GM11168 (cell line): ENCODE results near the gene HOMER2.
"Not testable (repeated sequence)": the region's sequence is repeated elsewhere in the genome, so short reads cannot be mapped to it uniquely, and the experiment has no call there.

Experiments
- in situ Hi-C: fragments of 300-500 bp; cut with MboI; formaldehyde crosslinking; loops from one replicate; pipeline ENCODE4 v1.12.0; 2022; ENCODE audit warnings: low sequenced_read_pairs; ENCODE audit not compliant: unreplicated experiment

HOMER2 gene

DNA sequence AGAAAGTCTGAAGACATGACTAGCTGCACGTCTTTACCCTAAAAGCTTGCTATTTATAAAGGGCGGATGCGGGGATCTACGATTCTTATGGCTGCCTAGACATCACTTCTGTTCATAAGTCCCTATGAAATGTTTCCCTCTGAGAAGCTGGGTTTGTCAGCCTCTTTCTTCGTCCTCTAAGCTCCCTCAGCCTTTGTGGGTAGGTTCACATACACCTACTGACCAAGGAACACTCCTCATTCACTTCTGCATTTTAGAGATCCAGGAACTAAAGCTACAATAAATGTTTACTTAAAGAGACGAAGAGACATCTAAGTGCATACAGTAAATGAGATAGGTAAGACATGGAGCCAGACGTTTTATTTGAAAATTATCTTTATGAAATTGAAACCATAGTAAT, 16.8 kb upstream of the HOMER2 start:
- in situ Hi-C loops = no loop called here

GRCh38 chr15:82968066-82968465, 15.5 kb upstream of the HOMER2 start:
- in situ Hi-C loops = no loop called here

- in situ Hi-C loops = no loop called here
Measured at GRCh38 chr15:82966671-82967071, 14.2 kb upstream of the HOMER2 start.

DNA sequence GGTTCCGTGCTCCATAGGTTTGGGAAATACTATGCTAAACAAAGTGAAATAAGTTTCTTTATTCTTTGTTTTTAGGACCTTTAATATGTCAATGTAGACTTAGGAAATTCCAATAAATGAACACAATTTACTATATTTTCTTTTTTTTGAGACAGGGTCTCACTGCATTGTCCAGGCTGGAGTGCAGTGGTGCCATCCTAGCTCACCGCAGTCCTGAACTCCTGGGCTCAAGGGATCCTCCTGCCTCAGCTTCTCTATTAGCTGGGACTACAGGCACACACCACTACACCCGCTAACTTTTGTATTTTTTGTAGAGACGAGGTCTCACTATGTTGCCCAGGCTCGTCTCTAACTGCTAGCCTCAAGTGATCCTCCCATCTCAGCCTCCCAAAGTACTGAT, 12.4 kb upstream of the HOMER2 start:
- in situ Hi-C loops = no loop called here

- in situ Hi-C loops = no loop called here
Measured at GRCh38 chr15:82963471-82964341, 11.2 kb upstream of the HOMER2 start.

- in situ Hi-C loops = no loop called here
Measured at GRCh38 chr15:82960766-82961165, 8.2 kb upstream of the HOMER2 start.

DNA sequence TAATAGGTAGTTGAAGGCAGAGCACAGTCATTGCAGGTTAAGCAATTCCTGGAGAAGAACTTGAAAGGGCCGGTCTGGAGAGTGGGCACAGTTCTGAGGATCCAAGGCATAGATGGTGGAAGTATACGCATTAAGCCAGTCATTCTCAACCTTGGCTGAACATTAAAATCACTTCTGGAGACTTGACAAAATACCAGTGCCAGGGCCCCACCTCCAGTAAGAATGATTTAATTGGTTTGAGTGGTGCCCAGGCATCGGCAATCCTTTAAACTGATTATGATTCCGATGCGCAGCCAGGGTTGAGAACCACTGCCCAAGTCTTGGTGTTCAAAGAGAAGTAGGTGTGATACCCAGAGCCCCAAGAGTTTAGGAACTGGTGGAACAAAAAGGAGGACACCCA, 6.9 kb upstream of the HOMER2 start:
- in situ Hi-C loops = no loop called here

GRCh38 chr15:82958638-82959037, 6.1 kb upstream of the HOMER2 start:
- in situ Hi-C loops = no loop called here

DNA sequence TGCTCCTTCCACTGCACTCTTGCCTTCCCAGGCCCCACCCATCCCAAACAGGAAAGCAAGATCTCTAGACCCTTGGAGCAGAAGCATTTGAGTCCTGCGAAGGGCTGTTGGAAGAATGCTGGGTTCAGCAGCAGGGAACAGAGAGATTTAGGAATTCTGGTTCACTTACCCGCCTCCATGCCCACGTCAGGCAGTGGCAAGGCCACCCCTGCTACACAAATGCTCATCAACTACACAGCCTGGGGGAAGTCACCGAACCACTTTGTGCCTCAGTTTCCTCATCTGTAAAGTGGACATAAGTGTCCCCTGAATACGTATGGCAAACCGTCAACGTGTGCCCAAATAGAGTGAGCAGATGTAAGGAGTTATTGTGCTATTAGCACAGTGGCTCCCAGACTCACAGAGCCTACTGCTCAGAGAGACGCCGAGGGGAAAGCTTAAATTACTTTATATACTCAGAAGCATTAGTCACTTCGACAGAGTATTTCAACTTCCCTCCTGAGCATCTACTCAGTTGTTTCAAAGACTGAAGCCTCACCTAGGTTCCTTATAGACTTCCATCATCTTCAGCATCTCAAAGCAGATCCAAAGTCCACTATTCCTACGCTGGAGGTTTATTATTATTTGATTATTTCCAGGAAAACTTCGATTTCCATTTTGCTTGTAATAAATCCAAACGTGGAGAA, 905 bp downstream of the HOMER2 start:
- in situ Hi-C loops = no loop called here

GRCh38 chr15:82950746-82951370, 1.7 kb downstream of the HOMER2 start:
- in situ Hi-C loops = no loop called here

DNA sequence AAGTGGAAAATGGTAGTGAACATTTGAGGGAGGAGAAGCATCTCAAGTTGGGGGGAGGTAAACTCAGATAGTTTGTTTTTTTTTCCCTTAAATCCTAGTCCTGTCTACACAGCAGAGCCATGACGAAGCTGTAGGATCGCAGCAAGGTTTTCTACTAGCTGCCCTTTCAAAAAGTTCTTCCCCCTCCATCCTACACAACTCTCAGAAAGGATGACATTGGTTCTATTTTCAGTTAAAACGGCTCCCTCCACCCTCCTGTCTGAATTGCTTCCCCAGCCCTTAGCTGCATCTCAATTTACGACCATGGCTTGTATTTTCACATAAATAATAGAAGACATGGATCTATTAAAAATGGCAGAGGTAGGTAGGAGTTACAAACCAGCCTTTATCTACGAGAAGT, 2.2 kb downstream of the HOMER2 start:
- in situ Hi-C loops = no loop called here

GRCh38 chr15:82946155-82946701, 6.3 kb downstream of the HOMER2 start:
- in situ Hi-C loops = no loop called here

GRCh38 chr15:82945326-82945725, 7.2 kb downstream of the HOMER2 start:
- in situ Hi-C loops = no loop called here

DNA sequence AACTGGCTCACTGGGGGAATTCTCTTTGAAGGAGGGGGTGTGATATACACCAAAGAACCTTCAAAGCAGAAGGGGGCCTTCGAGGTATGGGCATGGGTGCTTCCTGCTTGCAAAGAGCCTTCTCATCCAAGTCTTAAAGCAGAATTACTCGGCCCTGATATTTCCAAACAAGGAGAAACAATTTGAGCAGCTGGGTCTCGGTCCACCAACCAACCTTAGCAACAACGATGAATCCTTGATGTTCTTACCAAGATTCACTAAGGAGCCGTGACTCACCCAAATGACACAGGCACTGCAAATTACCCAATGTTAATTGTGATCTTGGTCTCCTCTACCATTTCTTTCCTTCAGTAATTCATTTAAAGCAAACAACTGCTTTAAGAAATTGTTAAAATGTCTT, 7.7 kb downstream of the HOMER2 start:
- in situ Hi-C loops = no loop called here

- in situ Hi-C loops = no loop called here
Measured at GRCh38 chr15:82944056-82944455, 8.5 kb downstream of the HOMER2 start.

DNA sequence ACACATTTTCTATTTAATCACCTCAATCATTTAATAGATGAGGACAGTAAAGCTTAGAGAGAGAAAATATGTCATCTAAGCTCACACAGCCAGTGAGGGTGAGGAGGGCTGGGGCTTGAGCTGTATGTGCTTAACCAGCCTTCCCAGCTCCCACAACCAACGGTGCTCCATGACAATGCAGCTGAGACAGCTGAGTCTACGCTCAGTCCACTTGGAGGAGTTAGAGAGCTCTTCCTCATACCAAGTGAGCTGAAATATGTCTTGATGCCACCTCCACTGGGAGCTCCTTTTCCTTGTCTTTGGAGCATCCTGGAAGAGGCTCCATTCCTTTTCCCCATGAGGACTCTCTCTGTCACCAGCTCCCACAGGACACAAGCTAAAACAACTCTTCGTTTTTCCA, 9.3 kb downstream of the HOMER2 start:
- in situ Hi-C loops = no loop called here

DNA sequence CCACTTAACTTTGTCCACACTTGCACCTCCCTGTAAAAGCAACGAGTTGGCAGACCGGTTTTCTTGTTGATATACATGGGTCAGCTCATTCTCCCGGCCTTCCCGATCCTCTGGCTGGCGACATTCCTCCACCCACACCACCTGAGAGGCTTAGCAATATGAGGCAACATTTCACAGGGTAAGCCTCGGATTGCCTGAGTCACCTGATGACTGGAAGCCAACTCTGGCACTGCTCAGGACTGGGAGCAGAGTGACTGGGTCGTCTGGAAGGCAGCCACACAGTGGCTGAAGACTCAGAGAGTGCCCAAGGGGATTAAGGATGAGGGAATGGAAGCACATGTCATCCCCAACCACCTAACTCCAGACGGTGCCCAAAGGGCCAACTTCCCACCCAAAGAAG, 9.8 kb downstream of the HOMER2 start:
- in situ Hi-C loops = no loop called here

DNA sequence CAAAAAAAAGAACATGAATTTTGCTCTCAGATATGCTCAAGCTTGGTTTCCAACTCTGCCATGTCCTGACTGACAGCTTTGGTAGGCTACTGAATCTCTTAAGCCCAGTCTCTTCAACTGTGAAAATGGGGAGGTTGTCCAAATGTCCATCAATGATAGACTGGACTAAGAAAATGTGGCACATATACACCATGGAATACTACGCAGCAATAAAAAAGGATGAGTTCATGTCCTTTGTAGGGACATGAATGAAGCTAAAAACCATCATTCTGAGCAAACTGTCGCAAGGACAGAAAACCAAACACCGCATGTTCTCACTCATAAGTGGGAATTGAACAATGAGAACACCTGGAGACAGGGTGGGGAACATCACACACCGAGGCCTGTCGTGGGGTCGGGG, 12.8 kb downstream of the HOMER2 start:
- in situ Hi-C loops = not testable (repeated sequence)

GRCh38 chr15:82937712-82938058, 14.8 kb downstream of the HOMER2 start:
- in situ Hi-C loops = no loop called here

DNA sequence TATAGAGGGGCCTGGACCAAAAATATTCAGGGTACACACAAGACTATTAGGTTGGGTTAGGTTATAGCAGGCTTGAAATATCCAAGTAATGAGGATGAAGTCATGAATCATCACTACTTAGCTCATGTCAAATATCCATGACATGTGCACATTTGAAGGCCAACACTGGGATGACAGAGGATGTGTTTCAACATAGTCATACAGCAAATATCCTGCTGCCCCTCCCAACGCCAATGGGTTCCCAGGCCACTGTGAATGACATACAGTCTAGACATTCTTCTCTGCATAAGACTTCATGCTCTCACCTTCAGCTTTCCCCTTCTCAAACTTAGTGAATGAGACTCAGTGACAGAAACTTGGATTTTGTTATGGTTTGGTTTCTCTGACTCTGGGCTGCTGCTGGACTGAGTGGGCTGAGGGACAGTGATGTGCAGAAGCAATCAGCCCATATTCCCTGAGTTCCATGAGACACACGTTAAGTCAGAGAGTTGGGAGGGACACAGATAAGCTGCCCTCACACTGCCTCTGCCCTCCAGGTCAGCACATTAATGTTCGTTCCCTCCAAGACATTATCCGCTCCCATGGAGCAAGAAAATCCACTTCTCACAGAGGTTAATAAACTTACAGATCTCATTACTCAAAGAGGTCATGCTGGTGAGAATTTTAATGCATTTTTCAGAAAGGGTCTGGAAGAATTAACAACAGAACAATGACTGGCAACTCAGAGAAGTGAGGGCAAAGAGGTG, 15.4 kb downstream of the HOMER2 start:
- in situ Hi-C loops = no loop called here
